Panc1 (cell line): Measurements from ENCODE around the gene WDR93. TPM values are rescaled to one million over a fixed set of nuclear protein-coding genes. Genes with fewer than 3 reads are reported as not detected.

Experiments used
- ATAC-seq: fragments of 200-7000 bp; cut with Tn5 transposase; 2 replicates; pipeline ENCODE4 v1.9.1; 2020; ENCODE audit warnings: mild to moderate bottlenecking, moderate library complexity
- Bru-seq: library from RNA; stranded (reverse); fragments of 400-500 nt; gene quantifications from one replicate; lab custom pipeline; 2021; lab: Mats Ljungman, UMichigan
- BruChase-seq, 2 experiments: library from RNA; stranded (reverse); fragments of 400-500 nt; gene quantifications; one replicate each; lab custom pipeline; 2021; lab: Mats Ljungman, UMichigan
- BruUV-seq: library from RNA; stranded (reverse); fragments of 400-500 nt; replicated peaks from 2 replicates; lab custom pipeline; 2021; lab: Mats Ljungman, UMichigan
- CTCF ChIA-PET: fragments of 300-600 bp; sonication (Branson Sonifier 250); formaldehyde crosslinking; loops from one replicate; lab custom pipeline; 2022; ENCODE audit warnings: antibody characterized with exemption; lab: Charles Lee
- POLR2A ChIA-PET: fragments of 300-600 bp; sonication (Branson Sonifier 250); formaldehyde crosslinking; loops from one replicate; lab custom pipeline; 2022; ENCODE audit warnings: antibody characterized with exemption; lab: Charles Lee
- DNase-seq: peaks from one replicate; pipeline ENCODE4 v3.0.0-alpha.2; 2010; ENCODE audit warnings: low read depth, low spot score
- H3K27ac ChIP-seq: 2 replicates; pipeline ENCODE4 v1.5.1; 2011; ENCODE audit warnings: mild to moderate bottlenecking, low read length, inconsistent platforms
- H3K27me3 ChIP-seq: fragments of 200-500 bp; sonication (Bioruptor generic); 2 replicates; pipeline ENCODE4 v1.6.0; 2014; ENCODE audit warnings: low read length, inconsistent platforms; ENCODE audit not compliant: control insufficient read depth, insufficient read depth
- H3K36me3 ChIP-seq: fragments of 200-500 bp; sonication (Bioruptor generic); 2 replicates; pipeline ENCODE4 v1.5.1; 2014; ENCODE audit warnings: inconsistent platforms, mild to moderate bottlenecking, low read length, moderate library complexity; ENCODE audit not compliant: control insufficient read depth, insufficient read depth
- H3K4me1 ChIP-seq: 2 replicates; pipeline ENCODE4 v1.5.1; 2011; ENCODE audit warnings: inconsistent platforms, mild to moderate bottlenecking, low read length, moderate library complexity; ENCODE audit not compliant: control insufficient read depth, insufficient read depth
- H3K4me3 ChIP-seq, 2 experiments: 2 replicates each; pipeline ENCODE4 v1.5.1; 2011 to 2012; ENCODE audit warnings: low read depth in 2 of 2, low read length in 2 of 2, mild to moderate bottlenecking in 2 of 2, inconsistent platforms in 1 of 2, moderate library complexity in 1 of 2
- H3K9me3 ChIP-seq: fragments of 200-500 bp; sonication (Bioruptor generic); 2 replicates; pipeline ENCODE4 v1.5.1; 2014; ENCODE audit warnings: low read depth, mild to moderate bottlenecking, inconsistent platforms, low read length, moderate library complexity; ENCODE audit not compliant: control insufficient read depth, insufficient read depth
- POLR2AphosphoS5 ChIP-seq: IDR thresholded peaks from 2 replicates; pipeline ENCODE4 v1.6.1; 2012; ENCODE audit warnings: mild to moderate bottlenecking, low read depth, low read length, moderate library complexity
- SIN3A ChIP-seq: IDR thresholded peaks from 2 replicates; pipeline ENCODE4 v1.6.1; 2012; ENCODE audit warnings: low read depth, mild to moderate bottlenecking, low read length, moderate library complexity, borderline replicate concordance; ENCODE audit not compliant: insufficient read depth
- TCF7L2 ChIP-seq: IDR thresholded peaks from 2 replicates; pipeline ENCODE4 v1.6.1; 2011; ENCODE audit warnings: mild to moderate bottlenecking, low read depth, low read length, inconsistent platforms
- in situ Hi-C: cut with HindIII; loops from 2 replicates; pipeline ENCODE4 v1.10.0; 2016; ENCODE audit warnings: low sequenced_read_pairs, low pct_unique_long_range_greater_than_20kb
- intact Hi-C: fragments of 100-400 bp; cut with micrococcal nuclease; formaldehyde crosslinking; loops from one replicate; pipeline ENCODE4 v1.10.0; 2022; ENCODE audit not compliant: unreplicated experiment
- long read RNA-seq: library from polyadenylated mRNA; unstranded; transcript quantifications from one replicate; pipeline ENCODE4 v2.0.0, GENCODE V29; 2021; ENCODE audit not compliant: unreplicated experiment
- polyA plus RNA-seq: library from polyadenylated mRNA; unstranded; fragments of >200 nt; gene quantifications from one replicate; pipeline ENCODE4 v1.2.1, GENCODE V29; 2012; ENCODE audit warnings: missing spikeins; ENCODE audit not compliant: insufficient read length
- total RNA-seq: library from RNA; stranded (reverse); gene quantifications from one replicate; pipeline ENCODE4 v1.2.1, GENCODE V29; 2021; ENCODE audit not compliant: unreplicated experiment
- TF ChIP-seq, protein P1 (sequence below): fragments of 450-650 bp; IDR thresholded peaks from 2 replicates; pipeline ENCODE4 v1.5.1; 2017; ENCODE audit warnings: mild to moderate bottlenecking
- TF ChIP-seq, protein P2 (sequence below), 2 experiments: IDR thresholded peaks; 2 replicates each; pipeline ENCODE4 v1.6.1; 2011 to 2012; ENCODE audit warnings: low read depth in 2 of 2, control low read depth in 1 of 2, low read length in 1 of 2, mild to moderate bottlenecking in 1 of 2, moderate library complexity in 1 of 2; ENCODE audit not compliant: insufficient read depth in 1 of 2

WDR93 gene
- total RNA-seq (0.18 TPM), Bru-seq, nascent RNA (percentile 24 among the genes with signal in this experiment), BruChase-seq, experiment 1, labeled RNA remaining after a 2-hour chase (percentile 16 among the genes with signal in this experiment), BruChase-seq, experiment 2, labeled RNA remaining after a 6-hour chase (percentile 12 among the genes with signal in this experiment)
- polyA plus RNA-seq = not detected
- long read RNA-seq = 0 reads

DNA sequence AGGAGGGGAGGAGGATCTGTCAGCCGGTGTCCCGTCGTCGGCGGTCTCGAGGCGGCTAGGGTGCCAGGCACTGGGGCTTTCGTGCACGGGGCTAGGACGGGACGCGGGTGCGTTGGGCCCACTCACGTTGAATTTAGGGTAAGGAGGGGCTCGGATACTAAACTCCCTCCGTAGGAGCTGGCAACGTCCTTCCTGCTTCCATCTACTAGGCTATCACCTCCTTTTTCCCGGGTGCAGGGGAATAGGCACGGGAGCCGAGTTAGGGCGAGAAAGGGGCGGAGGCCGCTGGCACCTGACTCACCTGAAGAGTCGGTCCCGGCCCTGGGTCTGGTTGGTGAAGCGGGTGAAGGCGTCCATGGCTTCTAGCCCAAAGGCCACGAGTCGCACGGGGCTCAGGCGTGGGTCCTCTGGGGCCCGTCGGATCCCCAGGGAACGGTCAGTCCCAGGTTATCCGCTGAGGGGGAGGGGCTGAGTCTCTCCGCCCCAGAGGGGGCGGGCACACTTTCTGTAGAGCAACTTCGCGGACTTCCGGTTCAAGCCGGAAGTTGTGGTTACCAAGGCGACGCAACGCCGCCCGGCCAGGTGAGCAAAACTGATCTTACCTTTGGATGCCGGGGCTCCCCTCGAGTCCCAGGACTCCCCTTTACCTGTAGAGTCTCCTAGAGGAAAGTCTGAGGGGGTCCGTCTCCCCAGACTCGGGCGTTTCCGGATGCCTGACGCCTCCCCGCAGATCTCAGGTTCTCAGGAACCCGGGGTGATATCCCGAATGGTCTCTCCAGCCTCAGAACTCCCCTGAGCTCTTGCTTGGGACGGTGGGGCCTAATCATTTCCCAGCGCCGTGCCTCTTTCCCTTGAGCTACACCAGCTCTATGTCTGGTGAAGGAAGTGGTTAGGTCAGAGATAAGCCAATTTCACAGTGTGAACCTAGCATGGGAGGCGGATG lies at the start of gene WDR93, which contains the start of gene PEX11A:
TSS of gene WDR93 (plus strand) at position 536 of the 943 bp plus-strand sequence. CDS start 10,936 bp downstream, outside the sequence.
TSS of gene PEX11A (minus strand) at position 479 of the 943 bp plus-strand sequence. CDS start at position 357, 122 bp downstream.
- H3K27ac ChIP-seq = peak within 1 kb of the TSS; percentile 79
- ATAC-seq = peak; percentile 99
- no TSS peak for BruUV-seq
- TF ChIP-seq, protein P1, sequence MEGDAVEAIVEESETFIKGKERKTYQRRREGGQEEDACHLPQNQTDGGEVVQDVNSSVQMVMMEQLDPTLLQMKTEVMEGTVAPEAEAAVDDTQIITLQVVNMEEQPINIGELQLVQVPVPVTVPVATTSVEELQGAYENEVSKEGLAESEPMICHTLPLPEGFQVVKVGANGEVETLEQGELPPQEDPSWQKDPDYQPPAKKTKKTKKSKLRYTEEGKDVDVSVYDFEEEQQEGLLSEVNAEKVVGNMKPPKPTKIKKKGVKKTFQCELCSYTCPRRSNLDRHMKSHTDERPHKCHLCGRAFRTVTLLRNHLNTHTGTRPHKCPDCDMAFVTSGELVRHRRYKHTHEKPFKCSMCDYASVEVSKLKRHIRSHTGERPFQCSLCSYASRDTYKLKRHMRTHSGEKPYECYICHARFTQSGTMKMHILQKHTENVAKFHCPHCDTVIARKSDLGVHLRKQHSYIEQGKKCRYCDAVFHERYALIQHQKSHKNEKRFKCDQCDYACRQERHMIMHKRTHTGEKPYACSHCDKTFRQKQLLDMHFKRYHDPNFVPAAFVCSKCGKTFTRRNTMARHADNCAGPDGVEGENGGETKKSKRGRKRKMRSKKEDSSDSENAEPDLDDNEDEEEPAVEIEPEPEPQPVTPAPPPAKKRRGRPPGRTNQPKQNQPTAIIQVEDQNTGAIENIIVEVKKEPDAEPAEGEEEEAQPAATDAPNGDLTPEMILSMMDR = no peak
- TF ChIP-seq TCF7L2 (no peak), POLR2AphosphoS5 (no peak), SIN3A (peak; percentile 95; the same call in 1 of the 2 replicates)
- TF ChIP-seq, protein P2, sequence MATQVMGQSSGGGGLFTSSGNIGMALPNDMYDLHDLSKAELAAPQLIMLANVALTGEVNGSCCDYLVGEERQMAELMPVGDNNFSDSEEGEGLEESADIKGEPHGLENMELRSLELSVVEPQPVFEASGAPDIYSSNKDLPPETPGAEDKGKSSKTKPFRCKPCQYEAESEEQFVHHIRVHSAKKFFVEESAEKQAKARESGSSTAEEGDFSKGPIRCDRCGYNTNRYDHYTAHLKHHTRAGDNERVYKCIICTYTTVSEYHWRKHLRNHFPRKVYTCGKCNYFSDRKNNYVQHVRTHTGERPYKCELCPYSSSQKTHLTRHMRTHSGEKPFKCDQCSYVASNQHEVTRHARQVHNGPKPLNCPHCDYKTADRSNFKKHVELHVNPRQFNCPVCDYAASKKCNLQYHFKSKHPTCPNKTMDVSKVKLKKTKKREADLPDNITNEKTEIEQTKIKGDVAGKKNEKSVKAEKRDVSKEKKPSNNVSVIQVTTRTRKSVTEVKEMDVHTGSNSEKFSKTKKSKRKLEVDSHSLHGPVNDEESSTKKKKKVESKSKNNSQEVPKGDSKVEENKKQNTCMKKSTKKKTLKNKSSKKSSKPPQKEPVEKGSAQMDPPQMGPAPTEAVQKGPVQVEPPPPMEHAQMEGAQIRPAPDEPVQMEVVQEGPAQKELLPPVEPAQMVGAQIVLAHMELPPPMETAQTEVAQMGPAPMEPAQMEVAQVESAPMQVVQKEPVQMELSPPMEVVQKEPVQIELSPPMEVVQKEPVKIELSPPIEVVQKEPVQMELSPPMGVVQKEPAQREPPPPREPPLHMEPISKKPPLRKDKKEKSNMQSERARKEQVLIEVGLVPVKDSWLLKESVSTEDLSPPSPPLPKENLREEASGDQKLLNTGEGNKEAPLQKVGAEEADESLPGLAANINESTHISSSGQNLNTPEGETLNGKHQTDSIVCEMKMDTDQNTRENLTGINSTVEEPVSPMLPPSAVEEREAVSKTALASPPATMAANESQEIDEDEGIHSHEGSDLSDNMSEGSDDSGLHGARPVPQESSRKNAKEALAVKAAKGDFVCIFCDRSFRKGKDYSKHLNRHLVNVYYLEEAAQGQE (IDR thresholded peaks at IDR 0.05; ENCODE audit: insufficient read depth in 1 of 2, low read depth in 2 of 2, low read length in 1 of 2) = no peak
- CTCF ChIA-PET = no interaction called here
- H3K4me3 ChIP-seq = peak within 1 kb of the TSS; percentile 72 to 89
- no peaks in the 10 kb centered on the region for H3K27me3 ChIP-seq
- peaks cover 8% of the 10 kb centered on the region; the same call in 1 of the 2 replicates for H3K4me1 ChIP-seq
- POLR2A ChIA-PET = no interaction called here
- H3K36me3 ChIP-seq = no peaks in the 10 kb centered on the region
- intact Hi-C loops (no loop called here), in situ Hi-C loops (no loop called here)
- peak; percentile 39 for DNase-seq
- H3K9me3 ChIP-seq = no peaks in the 10 kb centered on the region

DNA sequence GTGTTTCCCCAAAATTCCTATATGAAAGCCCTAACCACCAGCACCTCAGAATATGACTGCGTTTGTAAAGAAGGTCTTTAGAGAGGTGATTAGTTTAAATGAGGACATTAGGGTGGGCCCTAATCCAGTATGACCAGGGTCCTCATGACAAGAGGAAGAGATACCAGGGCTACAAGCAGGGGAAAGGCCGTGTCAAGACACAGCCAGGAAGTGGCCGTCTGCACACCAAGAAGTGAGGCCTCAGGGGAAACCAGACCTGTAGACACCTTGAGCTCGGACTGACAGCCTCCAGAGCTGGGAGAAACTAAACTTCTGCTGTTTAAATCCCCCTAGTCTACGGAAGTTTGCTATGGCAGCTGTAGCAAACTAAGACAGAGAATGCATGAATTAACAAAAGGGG lies 49.6 kb upstream of the WDR93 start:
- TF ChIP-seq, protein P1 = no peak
- TF ChIP-seq TCF7L2 (no peak), SIN3A (no peak), POLR2AphosphoS5 (no peak)
- TF ChIP-seq, protein P2 (IDR thresholded peaks at IDR 0.05; ENCODE audit: insufficient read depth in 1 of 2, low read depth in 2 of 2, low read length in 1 of 2) = no peak
- DNase-seq (no peak), ATAC-seq (no peak)
- POLR2A ChIA-PET = no interaction called here
- CTCF ChIA-PET = no interaction called here
- no peaks in the 10 kb centered on the region for H3K9me3 ChIP-seq
- in situ Hi-C loops = no loop called here
- no peaks in the 10 kb centered on the region; the same call in 1 of the 2 replicates for H3K36me3 ChIP-seq
- no peaks in the 10 kb centered on the region for H3K4me1 ChIP-seq
- H3K27ac ChIP-seq = no peak overlapping the region
- H3K27me3 ChIP-seq = no peaks in the 10 kb centered on the region
- no TSS peak for BruUV-seq
- H3K4me3 ChIP-seq = no peak overlapping the region
- intact Hi-C loops = no loop called here
